Measurements from ENCODE around the gene ATRX. TPM values are rescaled to one million over a fixed set of nuclear protein-coding genes. Genes with fewer than 3 reads are reported as not detected.

The ATRX gene
- total and polyA plus RNA-seq, 2 of the 8 experiments (the other 6 are each of a cell fraction or from before 2014, with no cell fraction given), result 28.4 to 97.8 TPM

- no peak overlapping the region; a peak in 1 of 4 replicates for H3K4me2 ChIP-seq (ENCODE audit: insufficient read depth in 1 of 2, low read depth in 2 of 2, low read length in 2 of 2)
- 86% methylated on average over 2 of the region's 2 CpGs; no CpG with 5 or more reads in 1 of the 2 experiments for WGBS, 2 experiments (ENCODE audit: extremely low coverage in 1 of 2, insufficient coverage in 1 of 2, insufficient read length in 1 of 2, insufficient replicate concordance in 2 of 2, low coverage in 1 of 2, low lambda C conversion rate in 2 of 2, missing lambda C conversion rate in 1 of 2)
- no peak for DNase-seq (ENCODE audit: low read depth in 1 of 2, low spot score in 2 of 2)
- TF ChIP-seq SIX5 (IDR thresholded peaks at IDR 0.05; ENCODE audit: low read depth, low read length), result no peak
- TF ChIP-seq CBX5 (IDR thresholded peaks at IDR 0.05; ENCODE audit: low read depth, low read length), result no peak
- TF ChIP-seq ASH2L (IDR thresholded peaks at IDR 0.05; ENCODE audit: low read length), result no peak
- TF ChIP-seq, protein P1, sequence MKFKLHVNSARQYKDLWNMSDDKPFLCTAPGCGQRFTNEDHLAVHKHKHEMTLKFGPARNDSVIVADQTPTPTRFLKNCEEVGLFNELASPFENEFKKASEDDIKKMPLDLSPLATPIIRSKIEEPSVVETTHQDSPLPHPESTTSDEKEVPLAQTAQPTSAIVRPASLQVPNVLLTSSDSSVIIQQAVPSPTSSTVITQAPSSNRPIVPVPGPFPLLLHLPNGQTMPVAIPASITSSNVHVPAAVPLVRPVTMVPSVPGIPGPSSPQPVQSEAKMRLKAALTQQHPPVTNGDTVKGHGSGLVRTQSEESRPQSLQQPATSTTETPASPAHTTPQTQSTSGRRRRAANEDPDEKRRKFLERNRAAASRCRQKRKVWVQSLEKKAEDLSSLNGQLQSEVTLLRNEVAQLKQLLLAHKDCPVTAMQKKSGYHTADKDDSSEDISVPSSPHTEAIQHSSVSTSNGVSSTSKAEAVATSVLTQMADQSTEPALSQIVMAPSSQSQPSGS (IDR thresholded peaks at IDR 0.05; ENCODE audit: low read length), result no peak
- no peak for TF ChIP-seq E2F6 (IDR thresholded peaks at IDR 0.05)
- no peak for TF ChIP-seq SIN3A (conservative IDR thresholded peaks at IDR 0.05 in 1 of 2, IDR thresholded peaks at IDR 0.05 in 1 of 2; ENCODE audit: low read depth in 1 of 2, low read length in 2 of 2)
- TF ChIP-seq TAF7 (optimal IDR thresholded peaks at IDR 0.05; ENCODE audit: borderline replicate concordance, low read depth, low read length), result no peak
- TF ChIP-seq KDM5A (IDR thresholded peaks at IDR 0.05; ENCODE audit: low read length), result no peak
- no peak for TF ChIP-seq JUN (IDR thresholded peaks at IDR 0.05; ENCODE audit: low read depth, low read length)
- TF ChIP-seq USF2 (IDR thresholded peaks at IDR 0.05; ENCODE audit: low read length), result no peak
Measured at GRCh38 chrX:77788050-77788449, 2.0 kb upstream of the ATRX start.

More at GRCh38 chrX:77788050-77788449, 2.0 kb upstream of the ATRX start:
- Histone ChIP-seq H2BK12ac (ENCODE audit: low read depth, low read length) (no peak overlapping the region), H2BK5ac (ENCODE audit: low read depth, low read length) (no peak overlapping the region), H3K9me3 (ENCODE audit: insufficient read depth in 2 of 2, low read depth in 1 of 2, low read length in 1 of 2) (no peaks in the 10 kb centered on the region), H3K9ac (replicated peaks in 1 of 4; ENCODE audit: extremely low read depth in 1 of 4, low read depth in 3 of 4, low read length in 3 of 4) (no peak overlapping the region), H3K27me3 (replicated peaks in 1 of 4; ENCODE audit: control insufficient read depth in 3 of 4, extremely low read depth in 1 of 4, insufficient read depth in 3 of 4, low read length in 3 of 4) (no peaks in the 10 kb centered on the region), H3K56ac (replicated peaks; ENCODE audit: insufficient read length, low read depth, low read length) (no peak overlapping the region), H2AFZ (ENCODE audit: low read length) (0 out of 2 replicates have a peak overlapping the region, but pooled peaks have one; percentile 5), H3K14ac (ENCODE audit: insufficient read length) (no peak overlapping the region), H3K23me2 (ENCODE audit: low read depth, low read length) (no peaks in the 10 kb centered on the region), H3K36me3 (ENCODE audit: control insufficient read depth in 2 of 4, insufficient read depth in 4 of 4, low read length in 3 of 4) (no peaks in the 10 kb centered on the region), H3K23ac (ENCODE audit: insufficient read length) (no peak overlapping the region), H3K79me1 (ENCODE audit: low read depth, low read length) (no peaks in the 10 kb centered on the region), H3K4me1 (replicated peaks in 1 of 4; ENCODE audit: control insufficient read depth in 3 of 4, insufficient read depth in 4 of 4, low read length in 3 of 4) (no peaks in the 10 kb centered on the region; a peak in 1 of 7 replicates), H4K20me1 (replicated peaks in 1 of 2; ENCODE audit: control insufficient read depth in 1 of 2, insufficient read depth in 2 of 2, low read length in 2 of 2) (peaks cover 0 to 11% of the 10 kb centered on the region in 2 experiments), H3K18ac (ENCODE audit: extremely low read depth, low read length) (no peak overlapping the region), H2BK20ac (ENCODE audit: low read length) (no peak overlapping the region), H2AK5ac (ENCODE audit: low read depth, low read length) (no peak overlapping the region), H3K27ac (ENCODE audit: low read depth, low read length) (no peak overlapping the region), H3K4me3 (ENCODE audit: extremely low read depth in 1 of 4, insufficient read depth in 2 of 4, low read depth in 3 of 4, low read length in 4 of 4) (no peak overlapping the region), H3K79me2 (ENCODE audit: control insufficient read depth in 1 of 2, insufficient read depth in 2 of 2, low read length in 2 of 2) (peaks cover 18 to 31% of the 10 kb centered on the region in 2 experiments; a peak in 3 of 4 replicates), H4K5ac (ENCODE audit: insufficient read length, low read depth, low read length) (no peak overlapping the region), H2BK120ac (replicated peaks; ENCODE audit: low read depth, low read length) (no peak overlapping the region), H4K8ac (ENCODE audit: extremely low read depth, insufficient read depth, low read length) (no peak overlapping the region), H4K91ac (replicated peaks; ENCODE audit: insufficient read length, low read length) (no peak overlapping the region), H2BK15ac (ENCODE audit: low read length) (no peak overlapping the region), H3K4ac (replicated peaks; ENCODE audit: insufficient read length, low read depth, low read length) (no peak overlapping the region)
- no peak for FAIRE-seq
- ChIA-PET POLR2A (ENCODE audit: partially characterized antibody) (interaction anchor here (0.6 kb wide), 1 partner anchor 114 kb away, joined by 4 read pairs; no protein-coding TSS in a partner anchor), CTCF (ENCODE audit: partially characterized antibody) (no interaction called here)

Data from H1 (cell line).